Measurements from ENCODE around the gene CLEC5A.

GRCh38 chr7:141915565-141915964 lies 31.2 kb downstream of the CLEC5A start:
- TF ChIP-seq CTCF (IDR thresholded peaks at IDR 0.05; ENCODE audit: low read depth, low read length, poor library complexity, severe bottlenecking) (no peak), EZH2phosphoT487 (IDR thresholded peaks at IDR 0.05; ENCODE audit: borderline replicate concordance, low read length) (no peak)

All from DOHH2 (cell line).